ENCODE data around the gene GBP3.
"Not testable (repeated sequence)": the region's sequence is repeated elsewhere in the genome, so short reads cannot be mapped to it uniquely, and the experiment has no call there.

The GBP3 gene

DNA sequence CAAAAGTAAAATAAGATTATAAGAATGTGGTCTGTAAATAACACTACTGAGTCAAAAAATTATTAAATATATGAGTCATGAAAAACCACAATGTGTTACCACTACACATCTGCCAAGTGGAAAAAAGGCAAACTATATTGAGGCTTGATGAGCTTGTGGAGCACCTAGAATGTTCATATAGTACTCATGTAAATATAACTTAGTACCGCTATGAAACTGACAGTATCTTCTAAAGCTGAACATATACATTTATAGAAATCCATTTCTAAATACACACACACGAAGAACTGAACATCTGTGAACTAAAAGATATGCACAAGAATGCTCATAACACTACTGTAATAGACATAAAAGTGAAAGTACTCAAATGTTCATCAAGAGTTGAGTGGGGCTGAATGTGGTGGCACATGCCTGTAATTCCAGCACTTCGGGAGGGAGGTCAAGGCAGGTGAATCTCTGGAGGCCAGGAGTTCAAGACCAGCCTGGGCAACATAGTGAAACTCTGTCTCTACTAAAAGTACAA lies 18.5 kb upstream of the GBP3 start:
- DNase-seq (ENCODE audit: low read depth, low spot score), result no peak

DNA sequence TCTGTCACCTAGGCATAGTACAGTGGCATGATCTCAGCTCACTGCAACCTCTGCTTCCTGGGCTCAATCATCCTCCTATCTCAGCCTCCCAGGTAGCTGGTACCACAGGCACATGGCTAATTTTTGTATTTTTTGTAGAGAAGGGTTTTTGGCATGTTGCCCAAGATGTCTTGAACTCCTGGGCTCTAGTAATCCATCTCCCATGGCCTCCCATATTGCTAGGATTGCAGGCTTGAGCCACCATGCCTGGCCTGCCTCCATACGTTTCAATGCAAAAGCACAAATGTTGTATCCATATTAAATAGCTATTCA lies 17.6 kb upstream of the GBP3 start:
- no peak for DNase-seq (ENCODE audit: low read depth, low spot score)

DNA sequence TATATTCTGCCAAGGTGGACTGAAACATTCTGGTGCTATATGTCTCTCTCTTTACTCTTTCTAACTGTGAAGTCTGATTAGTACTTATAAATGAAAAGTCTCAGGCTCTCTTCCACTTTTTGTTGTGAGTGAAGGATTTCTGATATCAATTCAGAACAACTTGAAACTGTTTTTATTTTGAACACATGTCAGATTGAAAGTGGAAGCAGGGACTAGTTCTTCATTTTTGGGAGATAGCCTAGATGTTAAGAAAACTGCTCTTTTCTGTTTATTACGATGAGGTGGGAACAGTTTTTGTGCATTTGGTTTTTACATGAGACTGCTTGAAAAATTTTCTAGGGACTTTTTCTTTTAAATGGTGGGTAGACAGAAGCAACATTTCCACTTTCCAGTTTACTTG lies 14.5 kb upstream of the GBP3 start:
- DNase-seq (ENCODE audit: low read depth, low spot score), result no peak

DNA sequence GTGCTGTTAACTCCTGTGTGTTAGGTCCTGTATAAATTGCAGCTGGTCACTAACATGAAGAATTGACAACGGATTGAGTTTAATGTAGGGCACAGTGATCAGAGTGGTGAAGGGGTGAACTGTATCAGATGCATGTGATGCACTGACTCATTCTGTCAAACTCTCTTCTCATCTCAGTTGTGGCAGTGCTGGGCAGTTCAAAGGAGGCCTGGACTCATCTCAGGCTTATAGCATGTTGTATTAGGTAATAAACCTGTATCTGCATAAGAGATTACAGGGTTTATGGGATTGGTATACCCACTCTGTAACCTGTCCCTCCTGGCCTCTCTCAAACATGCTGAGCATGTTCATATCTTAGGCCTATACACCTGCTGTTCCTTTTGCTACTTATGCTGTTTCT lies 12.4 kb upstream of the GBP3 start:
- DNase-seq (ENCODE audit: low read depth, low spot score), result no peak

DNA sequence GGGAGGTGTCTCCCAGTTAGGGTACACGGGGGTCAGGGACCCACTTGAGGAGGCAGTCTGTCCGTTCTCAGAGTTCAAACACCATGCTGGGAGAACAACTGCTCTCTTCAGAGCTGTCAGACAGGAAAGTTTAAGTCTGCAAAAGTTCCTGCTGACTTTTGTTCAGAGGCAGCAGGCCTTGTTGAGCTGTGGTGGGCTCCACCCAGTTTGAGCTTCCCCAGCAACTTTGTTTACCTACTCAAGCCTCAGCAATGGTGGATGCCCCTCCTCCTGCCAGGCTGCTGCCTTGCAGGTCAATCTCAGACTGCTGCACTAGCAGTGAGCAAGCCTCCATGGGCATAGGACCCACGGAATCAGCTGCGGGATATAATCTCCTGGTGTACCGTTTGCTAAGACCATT lies 11.3 kb upstream of the GBP3 start:
- DNase-seq (ENCODE audit: low read depth, low spot score), result not testable (repeated sequence)

DNA sequence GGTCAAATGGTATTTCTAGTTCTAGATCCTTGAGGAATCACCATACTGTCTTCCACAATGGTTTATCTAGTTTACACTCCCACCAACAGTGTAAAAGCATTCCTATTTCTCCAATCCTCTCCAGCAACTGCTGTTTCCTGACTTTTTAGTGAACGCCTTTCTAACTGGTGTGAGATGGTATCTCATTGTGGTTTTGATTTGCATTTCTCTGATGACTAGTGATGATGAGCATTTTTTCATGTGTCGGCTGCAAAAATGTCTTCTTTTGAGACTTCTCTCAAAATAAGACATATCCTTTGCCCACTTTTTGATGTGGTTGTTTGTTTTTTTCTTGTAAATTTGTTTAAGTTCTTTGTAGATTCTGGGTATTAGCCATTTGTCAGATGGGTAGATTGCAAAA lies 6.4 kb upstream of the GBP3 start:
- DNase-seq (ENCODE audit: low read depth, low spot score), result not testable (repeated sequence)

DNA sequence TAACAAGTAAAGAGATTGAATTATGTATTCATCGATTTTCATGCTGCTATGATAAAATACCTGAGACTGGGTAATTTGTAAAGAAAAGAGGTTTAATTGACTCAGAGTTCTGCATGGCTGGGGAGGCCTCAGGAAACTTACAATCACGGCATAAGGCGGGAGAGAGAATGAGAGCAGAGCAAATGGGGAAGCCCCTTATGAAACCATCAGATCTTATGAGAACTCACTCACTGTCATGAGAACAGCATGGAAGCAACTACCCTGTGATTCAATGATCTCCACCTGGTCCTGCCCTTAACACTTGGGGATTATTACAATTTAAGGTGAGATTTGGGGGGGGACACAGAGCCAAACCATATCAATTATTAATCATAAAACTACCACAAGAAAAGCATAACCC lies 3.3 kb upstream of the GBP3 start:
- DNase-seq (ENCODE audit: low read depth, low spot score), result no peak

DNA sequence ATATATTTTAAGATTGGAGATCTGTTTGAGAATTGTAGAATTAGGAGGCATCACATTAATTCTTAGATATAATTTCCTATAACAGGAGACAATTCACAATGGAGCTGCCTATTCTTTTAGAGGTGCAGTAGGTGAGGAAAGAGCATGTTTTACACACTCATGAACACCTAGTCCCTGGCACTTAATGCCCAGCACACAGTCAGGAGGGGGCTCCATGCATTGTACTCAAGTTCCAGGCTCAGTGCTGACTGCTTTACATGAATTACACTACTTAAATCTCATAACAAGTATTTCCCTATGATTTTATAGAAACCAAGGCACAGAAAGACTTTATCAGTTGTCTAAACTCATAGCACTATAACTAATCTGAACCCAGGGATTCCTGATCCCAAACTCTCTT lies 360 bp upstream of the GBP3 start:
- no peak for DNase-seq (ENCODE audit: low read depth, low spot score)

DNA sequence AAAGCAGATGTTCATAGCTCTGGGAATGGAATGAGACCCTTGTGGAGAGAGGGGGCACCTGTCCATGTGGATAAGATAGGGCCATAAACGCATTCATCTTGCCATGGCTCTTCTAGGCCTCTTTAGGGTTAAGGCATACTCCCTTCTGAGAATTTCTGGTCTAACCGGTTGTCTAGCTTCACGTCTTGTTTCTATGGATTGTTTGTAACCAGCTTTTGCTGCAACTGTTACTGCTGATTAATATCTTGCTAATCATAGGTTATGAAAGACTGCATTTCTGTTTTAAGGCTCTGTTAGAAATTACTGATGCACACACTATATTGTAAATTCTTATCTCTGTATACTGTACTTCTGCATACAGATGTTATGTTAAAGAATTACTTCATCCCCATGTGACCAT lies 4.3 kb downstream of the GBP3 start:
- DNase-seq (ENCODE audit: low read depth, low spot score), result not testable (repeated sequence)

DNA sequence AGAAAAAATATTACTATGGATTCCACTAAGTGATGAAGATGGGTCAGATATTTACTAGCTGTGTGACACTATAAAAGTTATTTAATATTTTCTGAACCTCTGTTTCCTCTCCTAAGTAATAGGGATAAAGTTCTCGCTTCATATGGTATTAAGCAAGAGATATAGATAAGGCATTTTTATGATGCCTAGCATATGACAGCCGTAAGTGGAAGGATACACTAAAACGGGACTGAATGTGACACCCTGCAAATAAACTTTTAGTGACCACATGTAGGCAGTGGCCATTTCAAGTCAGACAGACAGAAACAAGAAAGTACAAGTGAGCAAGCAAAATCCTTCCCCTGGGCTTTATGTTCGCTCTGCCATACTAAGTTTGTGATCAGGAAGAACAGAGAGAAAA lies 14.2 kb downstream of the GBP3 start:
- DNase-seq (ENCODE audit: low read depth, low spot score), result no peak

DNA sequence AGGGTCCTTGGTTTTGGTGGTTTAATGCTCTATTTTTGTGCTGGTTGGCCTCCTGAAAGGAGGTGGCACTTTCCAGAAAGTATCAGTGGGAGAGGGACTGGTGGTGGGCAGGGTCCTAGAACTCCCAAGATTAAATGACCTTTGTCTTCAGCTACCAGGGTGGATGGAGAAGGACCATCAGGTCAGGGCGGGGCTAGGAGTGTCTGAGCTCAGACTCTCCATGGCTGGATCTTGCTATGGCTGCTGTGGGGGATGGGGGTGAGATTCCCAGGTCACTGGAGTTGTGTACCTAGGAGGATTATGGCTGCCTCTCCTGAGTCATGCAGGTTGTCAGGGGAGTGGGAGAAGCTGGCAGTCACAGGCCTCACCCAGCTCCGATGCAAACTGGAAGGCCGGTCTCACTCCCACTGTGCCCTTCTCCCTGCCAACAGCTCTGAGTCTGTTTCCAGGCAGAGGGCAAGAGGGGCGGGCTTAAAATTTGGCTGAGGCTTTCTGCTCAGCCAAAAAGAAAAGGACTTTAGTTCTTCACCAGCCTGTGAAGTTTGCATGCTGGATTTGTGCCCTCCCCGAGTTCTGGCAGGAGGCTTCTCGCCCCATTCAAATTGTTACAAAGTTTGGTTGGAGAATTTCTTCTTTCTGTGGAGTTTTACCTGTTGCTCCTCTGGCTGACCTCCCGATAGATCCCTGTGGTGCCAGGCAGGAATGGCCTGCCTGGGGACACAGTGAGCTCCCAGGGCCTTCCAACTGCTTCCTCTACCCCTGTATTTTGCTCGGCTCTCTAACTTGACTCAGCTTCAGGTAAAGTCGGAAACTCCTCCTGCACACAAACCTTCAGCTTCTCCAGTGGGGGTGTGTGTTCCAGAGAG lies 17.1 kb downstream of the GBP3 start:
- DNase-seq (ENCODE audit: low read depth, low spot score), result no peak

DNA sequence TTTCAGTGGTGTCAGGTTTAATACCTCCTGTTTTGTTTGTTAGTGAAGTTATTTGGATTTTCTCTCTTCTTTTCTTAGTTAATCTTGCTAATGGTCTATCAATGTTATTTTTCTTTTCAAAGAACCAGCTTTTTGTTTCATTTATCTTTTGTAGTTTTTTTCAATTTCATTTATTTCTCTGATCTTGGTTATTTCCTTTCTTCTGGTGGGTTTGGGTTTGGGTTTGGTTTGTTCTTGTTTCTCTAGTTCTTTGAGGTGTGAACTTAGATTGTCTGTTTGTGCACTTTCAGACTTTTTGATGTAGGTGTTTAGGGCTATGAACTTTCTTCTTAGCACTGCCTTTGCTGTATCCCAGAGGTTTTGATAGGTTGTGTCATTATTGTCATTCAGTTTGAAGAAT lies 20.5 kb downstream of the GBP3 start:
- DNase-seq (ENCODE audit: low read depth, low spot score), result not testable (repeated sequence)

DNA sequence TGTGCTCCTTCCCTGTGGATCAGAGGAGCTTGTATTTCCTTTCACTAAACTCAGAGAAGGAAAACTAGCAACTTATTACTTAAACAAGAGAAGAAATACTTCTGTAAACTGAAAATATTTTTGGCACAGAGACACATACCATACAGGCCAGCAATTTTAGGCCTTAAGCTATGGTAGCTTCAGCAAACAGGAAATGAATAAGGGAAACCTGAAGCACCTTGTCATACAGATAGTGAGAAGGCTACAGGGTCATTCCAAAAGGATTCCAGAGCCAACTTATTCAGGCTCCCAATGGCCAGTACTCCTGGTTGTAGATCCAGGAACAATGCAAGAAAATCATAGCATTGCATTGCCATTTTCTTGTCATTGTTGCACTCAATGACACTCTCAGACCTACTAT lies 21.2 kb downstream of the GBP3 start:
- no peak for DNase-seq (ENCODE audit: low read depth, low spot score)

DNA sequence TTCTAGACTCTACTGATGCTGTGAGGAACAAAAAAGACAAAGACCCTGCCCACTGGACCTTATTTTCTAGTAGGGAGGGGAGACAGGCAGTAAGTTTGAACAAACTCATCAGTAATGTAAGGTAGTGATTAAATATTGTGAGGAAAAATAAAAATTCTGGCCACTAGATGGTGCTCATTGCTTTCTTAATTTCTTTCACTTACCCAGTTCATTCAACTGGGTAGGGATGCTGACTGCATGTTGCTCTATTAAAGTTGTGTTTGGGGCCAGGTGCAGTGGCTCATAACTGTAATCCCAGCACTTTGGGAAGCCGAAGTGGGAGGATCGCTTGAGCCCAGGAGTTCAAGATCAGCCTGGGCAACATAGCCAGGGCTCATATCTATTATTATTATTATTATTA lies 23.9 kb downstream of the GBP3 start:
- DNase-seq (ENCODE audit: low read depth, low spot score), result no peak

DNA sequence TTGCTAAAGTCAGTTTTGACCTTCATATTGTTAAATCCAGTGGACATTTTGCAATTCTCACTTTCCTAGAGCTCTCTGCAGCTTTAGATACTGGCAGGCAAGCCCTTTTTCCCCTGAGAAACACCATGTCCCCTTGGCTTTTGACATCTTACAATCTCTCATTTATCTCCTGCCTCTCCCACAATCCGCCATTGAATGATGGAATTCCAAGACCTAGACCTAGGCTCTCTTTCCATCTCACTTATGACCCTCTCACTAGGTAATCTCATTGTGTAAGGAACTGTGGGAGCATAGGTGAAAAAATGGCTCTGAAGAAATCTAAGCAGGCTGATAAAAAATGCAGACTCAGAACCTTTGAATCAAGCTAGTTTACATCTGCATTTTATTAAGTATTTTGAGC lies 32.2 kb downstream of the GBP3 start:
- no peak for DNase-seq (ENCODE audit: low read depth, low spot score)

DNA sequence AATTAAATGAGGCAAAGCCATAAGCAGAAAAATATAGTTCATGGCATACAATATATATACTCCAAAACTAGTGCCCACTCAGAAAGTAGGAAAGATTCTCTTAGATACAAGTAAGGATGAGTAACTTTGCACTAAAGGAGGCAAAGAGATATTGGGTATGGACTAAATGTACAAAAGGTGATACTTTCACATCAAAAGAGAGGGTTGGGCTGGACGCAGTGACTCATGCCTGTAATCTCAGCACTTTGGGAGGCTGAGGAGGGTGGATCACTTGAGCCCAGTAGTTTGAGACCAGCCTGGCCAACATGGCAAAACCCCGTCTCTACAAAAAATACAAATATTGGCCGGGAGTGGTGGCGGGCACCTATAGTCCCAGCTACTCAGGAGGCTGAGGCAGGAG lies 37.0 kb downstream of the GBP3 start:
- no peak for DNase-seq (ENCODE audit: low read depth, low spot score)

DNA sequence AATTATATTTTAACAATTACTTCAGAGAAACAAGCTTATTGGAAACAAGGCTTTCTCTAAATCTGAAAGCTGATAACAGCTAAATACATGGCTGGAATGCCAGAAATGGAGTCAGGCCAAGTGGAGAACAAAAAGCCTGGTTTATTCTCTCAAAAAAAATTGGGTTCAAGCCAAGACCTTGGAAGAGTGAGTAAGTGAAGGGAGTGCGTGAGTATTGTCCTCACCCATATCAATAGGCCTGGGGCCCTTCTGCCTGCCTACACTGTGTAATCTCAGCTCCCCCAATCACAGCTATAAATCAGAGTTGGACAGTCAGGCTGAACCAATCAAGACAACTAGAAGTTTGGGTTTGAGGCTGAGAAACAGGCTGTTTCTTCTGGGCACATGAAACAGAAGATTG lies 37.6 kb downstream of the GBP3 start:
- DNase-seq (ENCODE audit: low read depth, low spot score), result no peak

DNA sequence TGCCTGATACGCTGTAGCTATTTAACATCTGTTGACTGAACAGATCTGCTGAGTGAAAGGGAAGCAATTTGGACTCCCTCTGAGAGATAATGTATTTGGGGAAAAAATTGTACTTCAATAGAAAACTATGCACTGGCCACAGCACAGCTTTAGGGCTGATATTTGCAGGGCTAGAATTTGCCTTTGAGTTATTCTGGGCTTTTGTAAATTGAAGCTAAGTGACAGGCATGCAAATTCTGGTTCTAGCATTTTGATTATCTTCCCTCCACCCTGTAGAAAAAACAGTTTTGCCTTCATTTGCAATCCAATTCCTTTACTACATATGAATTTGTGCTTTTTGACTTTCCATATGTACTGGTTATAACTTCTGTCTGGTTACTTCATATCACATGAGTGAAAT lies 38.1 kb downstream of the GBP3 start:
- DNase-seq (ENCODE audit: low read depth, low spot score), result no peak

DNA sequence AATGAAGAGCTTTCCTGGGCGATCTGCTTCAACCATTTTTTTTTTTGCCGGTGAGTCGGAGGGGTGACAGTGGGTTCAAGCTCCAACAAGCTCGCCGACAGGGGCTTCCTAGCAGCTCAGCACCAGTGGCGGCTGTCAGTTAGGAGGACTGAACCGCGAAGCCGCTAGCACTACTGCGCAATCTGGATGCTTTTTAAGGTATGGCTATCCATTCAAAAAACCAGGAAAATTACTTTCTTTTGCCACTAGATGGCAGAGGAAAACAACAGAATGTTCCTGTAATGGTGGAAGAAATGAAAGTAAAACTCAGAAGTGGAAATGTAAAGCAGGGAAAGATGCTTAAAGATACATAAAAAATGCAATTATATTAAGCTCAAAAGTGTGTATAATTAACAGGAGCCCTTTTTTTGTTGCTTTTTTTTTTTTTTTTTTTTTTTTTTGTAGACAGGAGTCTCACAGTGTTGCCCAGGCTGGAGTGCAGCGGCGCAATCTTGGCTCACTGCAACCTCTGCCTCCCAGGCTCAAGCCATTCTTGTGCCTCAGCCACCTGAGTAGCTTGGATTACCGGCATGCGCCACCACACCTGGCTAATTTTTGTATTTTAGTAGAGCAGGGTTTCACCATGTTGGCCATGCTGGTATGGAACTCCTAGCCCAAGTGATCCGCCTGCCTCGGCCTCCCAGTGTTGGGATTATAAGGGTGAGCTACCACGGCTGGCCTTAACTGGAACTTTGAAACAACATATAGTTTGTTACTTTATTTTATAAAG lies 38.7 kb downstream of the GBP3 start:
- DNase-seq (ENCODE audit: low read depth, low spot score), result no peak

DNA sequence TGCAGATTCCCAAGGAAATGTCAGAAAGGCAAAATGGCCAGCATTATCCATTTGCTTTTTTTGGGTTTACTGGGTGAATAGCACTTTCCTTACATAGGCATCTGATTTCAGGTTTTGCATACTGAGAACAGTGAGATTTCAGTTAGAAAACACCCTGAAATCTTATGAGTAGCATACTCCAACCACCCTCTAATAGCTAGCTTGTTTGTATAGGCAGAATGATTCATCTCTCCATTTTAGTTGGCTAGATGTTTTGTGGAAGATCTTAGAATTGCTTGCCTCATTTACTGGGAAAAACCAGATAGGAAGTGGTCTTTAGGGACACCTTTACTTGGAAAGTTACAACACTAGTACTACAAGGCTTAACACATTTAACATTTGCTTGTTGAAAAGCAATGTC lies 40.6 kb downstream of the GBP3 start:
- DNase-seq (ENCODE audit: low read depth, low spot score), result no peak

DNA sequence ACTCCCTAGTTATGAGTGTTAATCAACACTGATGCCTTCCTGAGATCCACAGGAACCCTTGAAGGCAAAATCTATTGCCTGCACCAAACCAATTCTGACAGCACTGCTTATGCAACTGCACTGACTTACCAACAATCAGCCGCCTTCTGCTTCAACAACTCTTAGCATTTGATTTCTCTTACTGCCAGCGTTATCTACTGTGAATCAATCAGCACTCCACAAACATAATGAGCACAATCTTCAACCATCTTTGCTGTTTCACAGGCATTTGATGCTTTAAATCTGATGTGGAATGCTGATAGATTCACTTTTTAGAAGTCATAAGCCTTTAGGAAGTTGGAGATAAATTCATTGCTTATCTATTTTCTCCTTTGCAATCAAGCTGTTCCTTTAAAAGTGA lies 41.2 kb downstream of the GBP3 start:
- DNase-seq (ENCODE audit: low read depth, low spot score), result not testable (repeated sequence)

DNA sequence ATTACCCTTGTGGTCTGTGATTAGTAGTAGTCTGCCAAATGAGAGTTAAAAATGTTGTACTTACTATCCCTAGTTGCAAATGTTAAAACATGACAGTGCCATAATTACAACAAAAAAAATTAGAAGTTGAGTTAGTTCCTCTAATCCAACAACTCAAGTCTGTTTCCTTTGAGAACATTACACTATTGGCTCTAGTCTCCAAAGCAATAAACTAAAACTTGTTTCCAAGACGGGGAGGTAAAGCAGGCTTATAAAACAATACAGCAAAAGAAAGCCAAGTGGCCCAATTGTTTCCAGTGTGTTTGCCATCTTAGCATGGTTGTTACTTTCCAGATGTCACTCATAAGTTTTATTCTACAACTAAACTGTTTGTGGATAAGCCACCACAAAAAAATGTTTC lies 41.8 kb downstream of the GBP3 start:
- DNase-seq (ENCODE audit: low read depth, low spot score), result no peak

DNA sequence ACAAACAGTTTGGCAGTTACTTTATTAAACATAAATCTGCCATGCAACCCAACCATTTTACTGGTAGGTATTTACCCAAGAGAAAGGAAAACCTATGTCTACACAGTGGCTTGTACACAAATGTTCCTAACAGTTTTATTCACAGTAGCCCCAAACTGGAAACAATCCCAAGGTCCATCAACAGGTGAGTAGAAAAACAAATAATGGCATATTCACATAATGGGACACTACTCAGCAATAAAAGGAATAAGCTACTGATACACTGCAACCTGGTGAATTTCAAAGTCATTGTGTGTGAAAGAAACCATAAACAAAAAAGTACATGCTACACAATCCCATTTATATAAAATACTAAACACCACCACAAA lies 42.9 kb downstream of the GBP3 start:
- DNase-seq (ENCODE audit: low read depth, low spot score), result no peak
